CD14-positive monocyte (primary cell): ENCODE results near the gene LTF. TPM values are rescaled to one million over a fixed set of nuclear protein-coding genes. Genes with fewer than 3 reads are reported as not detected.
A peak's percentile ranks its signal among the peaks of the same experiment; 100 is the strongest.

Experiments used
- DNase-seq, 3 donors: peaks; one replicate each; pipeline ENCODE4 v3.0.0-alpha.2; 2011 to 2022
- H2AFZ ChIP-seq: 2 replicates; pipeline ENCODE4 v1.6.0; 2012; ENCODE audit warnings: mild to moderate bottlenecking, low read depth, low read length, inconsistent platforms; ENCODE audit not compliant: insufficient read depth, poor library complexity, severe bottlenecking
- H3K27ac ChIP-seq, 2 donors: 1 replicate in 1 of 2; 2 replicates in 1 of 2; pipeline ENCODE4 v1.5.1; 2012 to 2013; ENCODE audit warnings: low read length in 2 of 2, control low read depth in 1 of 2, inconsistent platforms in 1 of 2, low read depth in 1 of 2, mild to moderate bottlenecking in 1 of 2
- H3K27me3 ChIP-seq, 2 donors: one replicate each; pipeline versions ENCODE4 v1.6.0 to v1.6.1; 2011 to 2013; ENCODE audit warnings: low read length in 2 of 2; ENCODE audit not compliant: control insufficient read depth in 2 of 2, insufficient read depth in 2 of 2
- H3K36me3 ChIP-seq, 2 donors: replicated peaks in 1 of 2; 1 replicate in 1 of 2; 2 replicates in 1 of 2; pipeline versions ENCODE4 v1.5.1 to v1.6.1; 2012 to 2013; ENCODE audit warnings: low read length in 2 of 2, control low read depth in 1 of 2, inconsistent platforms in 1 of 2, mild to moderate bottlenecking in 1 of 2; ENCODE audit not compliant: insufficient read depth in 2 of 2, control insufficient read depth in 1 of 2
- H3K4me1 ChIP-seq, 2 donors: 1 replicate in 1 of 2; 2 replicates in 1 of 2; pipeline versions ENCODE4 v1.5.1 to v1.6.1; 2012 to 2013; ENCODE audit warnings: low read length in 2 of 2, control low read depth in 1 of 2, inconsistent platforms in 1 of 2, mild to moderate bottlenecking in 1 of 2, moderate library complexity in 1 of 2; ENCODE audit not compliant: insufficient read depth in 2 of 2, control insufficient read depth in 1 of 2
- H3K4me2 ChIP-seq: replicated peaks from 2 replicates; pipeline ENCODE3; 2012; ENCODE audit warnings: low read length, moderate library complexity, mild to moderate bottlenecking; ENCODE audit not compliant: poor library complexity, severe bottlenecking; ENCODE audit errors: extremely low read depth
- H3K4me3 ChIP-seq, 3 experiments: fragments of 200-600 bp in 1 of 3; sonication (generic) in 1 of 3; replicated peaks in 1 of 3; 1 replicate in 2 of 3; 2 replicates in 1 of 3; pipeline ENCODE4 v1.5.1; 2011 to 2013; ENCODE audit warnings: low read length in 3 of 3, mild to moderate bottlenecking in 3 of 3, control low read depth in 2 of 3, low read depth in 2 of 3, inconsistent platforms in 1 of 3, moderate library complexity in 1 of 3
- H3K79me2 ChIP-seq: 2 replicates; pipeline ENCODE4 v1.6.0; 2012; ENCODE audit warnings: mild to moderate bottlenecking, control low read depth, inconsistent platforms, low read length, moderate library complexity; ENCODE audit not compliant: insufficient read depth
- H3K9ac ChIP-seq: 2 replicates; pipeline ENCODE4 v1.6.0; 2017; ENCODE audit warnings: low read length, mild to moderate bottlenecking; ENCODE audit not compliant: insufficient read depth, poor library complexity, severe bottlenecking
- H3K9me3 ChIP-seq, 2 donors: replicated peaks in 1 of 2; 1 replicate in 1 of 2; 2 replicates in 1 of 2; pipeline versions ENCODE4 v1.5.1 to v1.6.1; 2012 to 2013; ENCODE audit warnings: low read length in 2 of 2, control low read depth in 1 of 2; ENCODE audit not compliant: control insufficient read depth in 1 of 2, insufficient read depth in 1 of 2
- H4K20me1 ChIP-seq: 2 replicates; pipeline ENCODE4 v1.6.0; 2012; ENCODE audit warnings: mild to moderate bottlenecking, low read length, control low read depth, moderate library complexity; ENCODE audit not compliant: insufficient read depth
- H3K27ac Mint-ChIP-seq, 7 donors: one replicate each; pipeline ENCODE4 v1.8.0; 2020; ENCODE audit warnings: mild to moderate bottlenecking in 7 of 7, mixed read lengths in 7 of 7, moderate library complexity in 6 of 7, inconsistent platforms in 2 of 7
- H3K27me3 Mint-ChIP-seq, 3 donors: one replicate each; pipeline ENCODE4 v1.8.0; 2021 to 2022; ENCODE audit warnings: low read depth in 3 of 3, mild to moderate bottlenecking in 3 of 3, mixed read lengths in 3 of 3, moderate library complexity in 3 of 3, inconsistent platforms in 1 of 3
- H3K36me3 Mint-ChIP-seq, 2 donors: one replicate each; pipeline ENCODE4 v1.8.0; 2020; ENCODE audit warnings: mixed read lengths in 2 of 2, inconsistent platforms in 1 of 2, mild to moderate bottlenecking in 1 of 2
- H3K4me1 Mint-ChIP-seq: one replicate; pipeline ENCODE4 v1.8.0; 2020; ENCODE audit warnings: mild to moderate bottlenecking, mixed read lengths
- H3K4me3 Mint-ChIP-seq, 2 donors: one replicate each; pipeline ENCODE4 v1.8.0; 2020; ENCODE audit warnings: mild to moderate bottlenecking in 2 of 2, mixed read lengths in 2 of 2, moderate library complexity in 1 of 2
- H3K9me3 Mint-ChIP-seq, 7 donors: one replicate each; pipeline ENCODE4 v1.8.0; 2020 to 2022; ENCODE audit warnings: mixed read lengths in 7 of 7, mild to moderate bottlenecking in 6 of 7, moderate library complexity in 6 of 7, inconsistent platforms in 2 of 7
- WGBS: methylation state at CpG from one replicate; pipeline ENCODE4 v1.1.5; 2013; ENCODE audit warnings: missing lambda C conversion rate; ENCODE audit not compliant: insufficient coverage; 5-methylcytosine and 5-hydroxymethylcytosine counted together
- intact Hi-C, 2 donors: fragments of 100-400 bp; cut with micrococcal nuclease; formaldehyde crosslinking; loops; one replicate each; pipeline versions ENCODE4 v1.15.0 to v1.15.1; 2023
- polyA plus RNA-seq, 3 donors: library from polyadenylated mRNA; depleted of rRNA in 1 of 3; unstranded in 2 of 3; stranded (reverse) in 1 of 3; fragments of 300-500 nt in 2 of 3; fragments of >200 nt in 1 of 3; fragmentation: Illumina TruSeq in 2 of 3; gene quantifications; 1 replicate in 2 of 3; 2 replicates in 1 of 3; pipeline ENCODE4 v1.2.3, GENCODE V29; 2012 to 2021
- TF ChIP-seq, protein P1 (sequence below): fragments of 200-600 bp; IDR thresholded peaks from one replicate; pipeline ENCODE4 v1.8.0; 2022; ENCODE audit warnings: antibody characterized with exemption, mild to moderate bottlenecking

The LTF gene
- polyA plus RNA-seq, 3 donors, result not detected

DNA sequence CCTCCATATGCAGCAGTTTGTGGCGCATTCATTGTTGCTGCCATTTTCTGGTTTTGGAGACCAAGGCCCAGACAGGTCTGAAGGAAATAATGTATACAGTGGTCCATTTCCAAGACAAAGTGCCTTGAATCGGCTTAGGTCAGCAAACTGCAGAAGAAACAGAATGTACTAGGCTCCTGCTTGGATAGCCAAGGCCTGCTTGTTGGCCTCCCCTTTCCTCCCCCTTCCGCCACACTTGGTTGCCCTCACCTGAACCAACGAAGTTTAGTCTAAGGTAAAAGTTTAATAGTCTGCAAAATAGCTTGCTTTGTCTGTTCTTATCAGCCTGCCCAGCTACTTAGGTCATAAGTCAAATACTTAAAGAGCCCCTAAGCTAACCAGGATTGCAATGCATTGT lies 21.1 kb upstream of the LTF start:
- Histone ChIP-seq H4K20me1 (no peaks in the 10 kb centered on the region), H3K9ac (no peak overlapping the region), H3K36me3 (no peaks in the 10 kb centered on the region), H3K9me3 (no peaks in the 10 kb centered on the region), H3K27me3 (no peaks in the 10 kb centered on the region), H3K4me2 (no peak overlapping the region), H2AFZ (no peak overlapping the region), H3K79me2 (no peaks in the 10 kb centered on the region), H3K4me1 (peaks cover 3 to 8% of the 10 kb centered on the region in 2 donors), H3K27ac (no peak overlapping the region), H3K4me3 (no peak overlapping the region)
- intact Hi-C loops, result loop anchor here in 1 of 2 donors (10.0 kb wide), 1 partner anchor 149 kb away; no protein-coding TSS in a partner anchor
- 100% methylated on average over 1 of the region's 4 CpGs for WGBS
- no peaks in the 10 kb centered on the region for H3K36me3 Mint-ChIP-seq
- peaks cover 7% of the 10 kb centered on the region for H3K4me1 Mint-ChIP-seq
- H3K4me3 Mint-ChIP-seq, result no peak overlapping the region
- peaks cover 0 to 6% (median 2%) of the 10 kb centered on the region in 3 donors for H3K27me3 Mint-ChIP-seq
- TF ChIP-seq, protein P1, sequence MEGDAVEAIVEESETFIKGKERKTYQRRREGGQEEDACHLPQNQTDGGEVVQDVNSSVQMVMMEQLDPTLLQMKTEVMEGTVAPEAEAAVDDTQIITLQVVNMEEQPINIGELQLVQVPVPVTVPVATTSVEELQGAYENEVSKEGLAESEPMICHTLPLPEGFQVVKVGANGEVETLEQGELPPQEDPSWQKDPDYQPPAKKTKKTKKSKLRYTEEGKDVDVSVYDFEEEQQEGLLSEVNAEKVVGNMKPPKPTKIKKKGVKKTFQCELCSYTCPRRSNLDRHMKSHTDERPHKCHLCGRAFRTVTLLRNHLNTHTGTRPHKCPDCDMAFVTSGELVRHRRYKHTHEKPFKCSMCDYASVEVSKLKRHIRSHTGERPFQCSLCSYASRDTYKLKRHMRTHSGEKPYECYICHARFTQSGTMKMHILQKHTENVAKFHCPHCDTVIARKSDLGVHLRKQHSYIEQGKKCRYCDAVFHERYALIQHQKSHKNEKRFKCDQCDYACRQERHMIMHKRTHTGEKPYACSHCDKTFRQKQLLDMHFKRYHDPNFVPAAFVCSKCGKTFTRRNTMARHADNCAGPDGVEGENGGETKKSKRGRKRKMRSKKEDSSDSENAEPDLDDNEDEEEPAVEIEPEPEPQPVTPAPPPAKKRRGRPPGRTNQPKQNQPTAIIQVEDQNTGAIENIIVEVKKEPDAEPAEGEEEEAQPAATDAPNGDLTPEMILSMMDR, result no peak
- DNase-seq, result no peak
- peak overlapping the region in 1 of 7 donors; percentile 54 for H3K27ac Mint-ChIP-seq
- no peaks in the 10 kb centered on the region for H3K9me3 Mint-ChIP-seq

DNA sequence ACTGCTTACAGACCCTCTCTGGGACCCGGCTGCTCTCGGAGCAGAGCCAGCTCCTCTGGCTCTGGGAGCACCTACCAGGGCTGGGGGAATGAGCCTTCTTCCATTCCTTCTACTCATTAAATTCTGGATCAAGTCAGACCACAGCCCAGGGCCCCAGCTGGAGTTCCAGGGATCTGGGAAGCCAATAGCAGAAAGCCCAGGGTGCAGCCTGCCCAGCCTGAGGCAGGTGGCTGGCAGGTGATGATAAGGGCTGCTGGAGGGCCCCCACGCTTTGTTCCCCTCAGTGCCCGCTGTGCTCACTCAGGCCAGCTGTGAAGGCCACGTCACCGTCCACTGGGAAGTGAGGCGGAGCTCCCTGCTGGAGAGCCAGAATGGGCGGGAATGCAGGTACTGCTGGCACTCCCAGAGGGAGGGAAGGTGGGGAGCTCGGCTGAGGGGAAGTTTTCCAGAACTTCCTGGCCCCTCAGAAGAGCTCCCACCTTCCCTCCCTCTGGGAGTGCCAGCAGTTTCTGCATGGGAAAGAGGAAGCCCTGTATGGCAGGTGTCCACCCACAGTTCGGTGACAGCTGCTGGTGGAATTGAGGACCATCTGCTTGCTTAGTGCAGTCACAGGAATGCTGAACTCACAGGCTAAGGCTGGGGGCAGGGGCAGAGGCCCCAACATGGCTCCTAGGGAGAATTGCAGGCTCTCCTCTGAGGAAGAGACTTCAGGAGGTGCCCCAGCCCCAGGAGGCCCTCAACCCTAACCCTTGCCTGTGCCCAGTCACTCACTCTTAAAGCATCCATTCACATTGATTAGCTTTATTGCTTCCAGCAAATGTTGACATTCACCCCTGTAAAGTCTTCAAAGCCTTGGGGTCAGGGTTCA lies 20.4 kb upstream of the LTF start:
- Mint-ChIP-seq H3K27me3 (peaks cover 0 to 6% (median 2%) of the 10 kb centered on the region in 3 donors), H3K9me3 (no peaks in the 10 kb centered on the region), H3K36me3 (no peaks in the 10 kb centered on the region), H3K4me3 (no peak overlapping the region), H3K4me1 (peaks cover 7% of the 10 kb centered on the region), H3K27ac (peak overlapping the region in 2 of 7 donors; percentile 25 to 54)
- H3K9me3 ChIP-seq, result no peaks in the 10 kb centered on the region
- TF ChIP-seq, protein P1, result no peak
- no peak overlapping the region for H2AFZ ChIP-seq
- intact Hi-C loops, result loop anchor here in 1 of 2 donors (10.0 kb wide), 1 partner anchor 150 kb away; no protein-coding TSS in a partner anchor
- 73% methylated on average over 6 of the region's 10 CpGs for WGBS
- no peak overlapping the region for H3K27ac ChIP-seq
- no peak for DNase-seq
- no peaks in the 10 kb centered on the region for H3K79me2 ChIP-seq
- no peak overlapping the region for H3K4me2 ChIP-seq
- H4K20me1 ChIP-seq, result no peaks in the 10 kb centered on the region
- H3K4me3 ChIP-seq, result no peak overlapping the region
- no peak overlapping the region for H3K9ac ChIP-seq
- H3K36me3 ChIP-seq, result no peaks in the 10 kb centered on the region
- no peaks in the 10 kb centered on the region for H3K27me3 ChIP-seq
- H3K4me1 ChIP-seq, result peaks cover 3 to 8% of the 10 kb centered on the region in 2 donors
